HCT116 (cell line): ENCODE measurements around the gene TAL2. TPM values are rescaled to one million over a fixed set of nuclear protein-coding genes. Genes with fewer than 3 reads are reported as not detected.

Experiments used
- ATAC-seq: fragments of 200-7000 bp; cut with Tn5 transposase; 2 replicates; pipeline ENCODE4 v1.9.1; 2020; ENCODE audit warnings: mild to moderate bottlenecking, moderate library complexity
- BruUV-seq: library from RNA; stranded (reverse); fragments of 400-500 nt; replicated peaks from 2 replicates; lab custom pipeline; 2021; lab: Mats Ljungman, UMichigan
- CTCF ChIA-PET: fragments of 300-600 bp; sonication (Branson Sonifier 250); formaldehyde crosslinking; loops from one replicate; lab custom pipeline; 2021; ENCODE audit warnings: antibody characterized with exemption; lab: Charles Lee
- POLR2A ChIA-PET: fragments of 300-600, 350-600 bp; sonication (Branson Sonifier 250); formaldehyde crosslinking; loops from one replicate; lab custom pipeline; 2021; ENCODE audit warnings: antibody characterized with exemption; lab: Charles Lee
- RAD21 ChIA-PET, 2 experiments: fragments of 300-600 bp; sonication (Branson Sonifier 250); formaldehyde crosslinking; loops; one replicate each; lab custom pipeline; 2023; ENCODE audit warnings: low total read pairs in 2 of 2; ENCODE audit not compliant: uncharacterized antibody in 2 of 2, unreplicated experiment in 2 of 2, low non-redundant PET in 1 of 2; lab: Charles Lee
- DNase-seq: peaks from one replicate; pipeline ENCODE4 v3.0.0-alpha.2; 2010; ENCODE audit warnings: low read depth, low spot score
- H2AFZ ChIP-seq: fragments of 200-600 bp; shearing (Covaris generic), sonication (generic); 2 replicates; pipeline ENCODE4 v1.6.1; 2017; ENCODE audit warnings: low read depth, mixed run types, mixed read lengths, antibody characterized with exemption, low read length; ENCODE audit not compliant: poor library complexity, severe bottlenecking
- H3K27ac ChIP-seq: 2 replicates; pipeline ENCODE4 v1.5.1; 2012; ENCODE audit warnings: low read depth, low read length
- H3K27me3 ChIP-seq: fragments of 200-600 bp; sonication (generic); 2 replicates; pipeline ENCODE4 v1.6.1; 2016; ENCODE audit warnings: mixed run types, low read length, mixed read lengths; ENCODE audit not compliant: insufficient read depth
- H3K36me3 ChIP-seq, 2 experiments: fragments of 200-500 bp in 1 of 2; fragments of 200-600 bp in 1 of 2; sonication (Bioruptor generic) in 1 of 2; sonication (generic) in 1 of 2; 2 replicates each; pipeline versions ENCODE4 v1.5.1 to v1.6.1; 2014 to 2016; ENCODE audit warnings: low read length in 2 of 2, inconsistent platforms in 1 of 2, mixed read lengths in 1 of 2, mixed run types in 1 of 2; ENCODE audit not compliant: insufficient read depth in 2 of 2, control insufficient read depth in 1 of 2
- H3K4me1 ChIP-seq, 2 experiments: fragments of 200-600 bp in 1 of 2; sonication (generic) in 1 of 2; 2 replicates each; pipeline versions ENCODE4 v1.5.1 to v1.6.1; 2012 to 2017; ENCODE audit warnings: low read length in 2 of 2, inconsistent platforms in 1 of 2, mild to moderate bottlenecking in 1 of 2, mixed read lengths in 1 of 2, mixed run types in 1 of 2, moderate library complexity in 1 of 2; ENCODE audit not compliant: insufficient read depth in 2 of 2, control insufficient read depth in 1 of 2
- H3K4me2 ChIP-seq: fragments of 200-600 bp; sonication (generic); 2 replicates; pipeline ENCODE4 v1.6.1; 2017; ENCODE audit warnings: mixed run types, low read length, mixed read lengths
- H3K4me3 ChIP-seq, 2 experiments: fragments of 200-600 bp in 1 of 2; sonication (generic) in 1 of 2; replicated peaks in 1 of 2; 2 replicates each; pipeline ENCODE4 v1.5.1; 2011 to 2016; ENCODE audit warnings: low read length in 2 of 2, control low read depth in 1 of 2, low read depth in 1 of 2, mild to moderate bottlenecking in 1 of 2, mixed read lengths in 1 of 2, mixed run types in 1 of 2
- H3K79me2 ChIP-seq: fragments of 200-600 bp; sonication (generic); 2 replicates; pipeline ENCODE4 v1.6.1; 2017; ENCODE audit warnings: mild to moderate bottlenecking, mixed run types, low read length, moderate library complexity, mixed read lengths; ENCODE audit not compliant: insufficient read depth
- H3K9ac ChIP-seq: fragments of 200-600 bp; sonication (generic); 2 replicates; pipeline ENCODE4 v1.6.1; 2016; ENCODE audit warnings: low read length, mixed read lengths
- H3K9me2 ChIP-seq: fragments of 200-600 bp; sonication (generic), shearing (Covaris generic); 2 replicates; pipeline ENCODE4 v1.6.1; 2017; ENCODE audit warnings: mixed run types, mild to moderate bottlenecking, moderate library complexity; ENCODE audit not compliant: insufficient read depth
- H3K9me3 ChIP-seq, 2 experiments: fragments of 200-500 bp in 1 of 2; fragments of 200-600 bp in 1 of 2; sonication (Bioruptor generic) in 1 of 2; sonication (generic) in 1 of 2; 2 replicates each; pipeline ENCODE4 v1.6.1; 2014 to 2017; ENCODE audit warnings: low read length in 2 of 2, mixed read lengths in 2 of 2, inconsistent platforms in 1 of 2, low read depth in 1 of 2, mild to moderate bottlenecking in 1 of 2, mixed run types in 1 of 2, moderate library complexity in 1 of 2; ENCODE audit not compliant: control insufficient read depth in 1 of 2, insufficient read depth in 1 of 2
- H4K20me1 ChIP-seq: fragments of 200-600 bp; sonication (generic), shearing (Covaris generic); 2 replicates; pipeline ENCODE4 v1.6.1; 2017; ENCODE audit warnings: mixed run types, mild to moderate bottlenecking, moderate library complexity; ENCODE audit not compliant: insufficient read depth
- CBX3 ChIP-seq: IDR thresholded peaks from 2 replicates; pipeline ENCODE4 v1.6.1; 2012; ENCODE audit warnings: low read depth
- EGR1 ChIP-seq: IDR thresholded peaks from 2 replicates; pipeline ENCODE4 v1.6.1; 2012; ENCODE audit warnings: low read depth
- ELF1 ChIP-seq: IDR thresholded peaks from 2 replicates; pipeline ENCODE4 v1.6.1; 2012; ENCODE audit warnings: low read depth, borderline replicate concordance
- EZH2 ChIP-seq: fragments of 200-600 bp; sonication (generic); IDR thresholded peaks from 2 replicates; pipeline ENCODE4 v1.6.1; 2017; ENCODE audit warnings: antibody characterized with exemption, mixed run types
- EZH2phosphoT487 ChIP-seq: fragments of 200-600 bp; IDR thresholded peaks from 2 replicates; pipeline ENCODE4 v1.6.1; 2018; ENCODE audit warnings: antibody characterized with exemption, borderline replicate concordance
- JUND ChIP-seq: IDR thresholded peaks from 2 replicates; pipeline ENCODE4 v1.6.1; 2012
- MAX ChIP-seq: IDR thresholded peaks from 2 replicates; pipeline ENCODE4 v1.6.1; 2012
- POLR2A ChIP-seq: IDR thresholded peaks from 2 replicates; pipeline ENCODE4 v1.7.0; 2011; ENCODE audit warnings: borderline replicate concordance; ENCODE audit not compliant: insufficient read depth, insufficient read length; ENCODE audit errors: extremely low read depth
- POLR2AphosphoS5 ChIP-seq: IDR thresholded peaks from 2 replicates; pipeline ENCODE4 v1.6.1; 2011; ENCODE audit warnings: mild to moderate bottlenecking, low read depth, low read length, moderate library complexity
- REST ChIP-seq: IDR thresholded peaks from 2 replicates; pipeline ENCODE4 v1.6.1; 2012; ENCODE audit warnings: low read depth
- SIN3A ChIP-seq: IDR thresholded peaks from 2 replicates; pipeline ENCODE4 v1.6.1; 2012; ENCODE audit warnings: low read depth
- SRF ChIP-seq: IDR thresholded peaks from 2 replicates; pipeline ENCODE4 v1.6.1; 2012; ENCODE audit warnings: low read depth
- YY1 ChIP-seq: IDR thresholded peaks from 2 replicates; pipeline ENCODE4 v1.6.1; 2011; ENCODE audit warnings: low read length, low read depth, moderate library complexity, mild to moderate bottlenecking; ENCODE audit not compliant: insufficient replicate concordance; ENCODE audit errors: extremely low read depth
- ZNF274 ChIP-seq: fragments of 200-500 bp; sonication (Bioruptor generic); IDR thresholded peaks from 2 replicates; pipeline ENCODE4 v1.6.1; 2014; ENCODE audit warnings: mild to moderate bottlenecking, low read depth, low read length, inconsistent platforms
- intact Hi-C: fragments of 100-400 bp; cut with micrococcal nuclease; formaldehyde crosslinking; loops from 2 replicates; pipeline ENCODE4 v1.10.0; 2022
- total RNA-seq: library from RNA; stranded (reverse); gene quantifications from one replicate; pipeline ENCODE4 v1.2.1, GENCODE V29; 2021; ENCODE audit not compliant: unreplicated experiment

The TAL2 gene
- total RNA-seq, 1 experiment from 2014 or later: not detected

GRCh38 chr9:105676351-105676923, 14.2 kb downstream of the TAL2 start:
- Histone ChIP-seq H2AFZ (no peak overlapping the region), H3K4me3 (no peak overlapping the region), H3K27me3 (no peaks in the 10 kb centered on the region), H3K27ac (no peak overlapping the region), H3K9me3 (no peaks in the 10 kb centered on the region), H3K79me2 (no peaks in the 10 kb centered on the region), H3K4me2 (no peak overlapping the region), H3K4me1 (no peaks in the 10 kb centered on the region), H3K9me2 (no peaks in the 10 kb centered on the region; the same call in 1 of the 2 replicates), H3K36me3 (no peaks in the 10 kb centered on the region), H4K20me1 (no peaks in the 10 kb centered on the region), H3K9ac (no peak overlapping the region)
- intact Hi-C loops: no loop called here
- ATAC-seq (no peak), DNase-seq (no peak)
- POLR2A ChIA-PET: no interaction called here
- BruUV-seq: no TSS peak
- TF ChIP-seq YY1 (no peak), CBX3 (no peak), POLR2A (no peak), EGR1 (no peak)
- RAD21 ChIA-PET: no interaction called here
- CTCF ChIA-PET: no interaction called here

- Histone ChIP-seq H2AFZ (no peak overlapping the region), H3K9ac (no peak overlapping the region), H3K4me2 (no peak overlapping the region), H3K79me2 (no peaks in the 10 kb centered on the region), H3K9me3 (no peaks in the 10 kb centered on the region), H3K4me3 (no peak overlapping the region), H3K27me3 (no peaks in the 10 kb centered on the region), H3K27ac (no peak overlapping the region), H4K20me1 (no peaks in the 10 kb centered on the region), H3K4me1 (0 out of 4 replicates have a peak, but pooled peaks cover 0 to 3% of the 10 kb centered on the region in 2 experiments), H3K36me3 (no peaks in the 10 kb centered on the region), H3K9me2 (no peaks in the 10 kb centered on the region; the same call in 1 of the 2 replicates)
- BruUV-seq: no TSS peak
- ATAC-seq (no peak), DNase-seq (no peak)
- TF ChIP-seq ZNF274 (no peak), ELF1 (no peak), CBX3 (no peak), JUND (no peak), EZH2 (no peak), REST (no peak), SRF (no peak), EZH2phosphoT487 (no peak), SIN3A (no peak), POLR2AphosphoS5 (no peak), MAX (no peak)
- CTCF ChIA-PET: no interaction called here
- intact Hi-C loops: no loop called here
- RAD21 ChIA-PET: no interaction called here
- POLR2A ChIA-PET: no interaction called here
Observed at GRCh38 chr9:105678163-105678562, 15.9 kb downstream of the TAL2 start.
